ENCODE measurements around the gene RETREG1. TPM values are rescaled to one million over a fixed set of nuclear protein-coding genes. Genes with fewer than 3 reads are reported as not detected.

RETREG1 gene
- total RNA-seq, 1 experiment from 2014 or later: 5.1 TPM

- H3K27ac ChIP-seq (ENCODE audit: low read depth, low read length, poor library complexity, severe bottlenecking): no peak overlapping the region
- intact Hi-C loops (cut with micrococcal nuclease; ENCODE audit: unreplicated experiment): no loop called here
- no TSS peak for BruUV-seq (replicated peaks)
- POLR2A ChIA-PET (ENCODE audit: low non-redundant PET): no interaction called here
- H3K9me3 ChIP-seq (ENCODE audit: low read depth, low read length, poor library complexity, severe bottlenecking): no peaks in the 10 kb centered on the region
- no peak for DNase-seq (ENCODE audit: low spot score)
- no peak overlapping the region for H3K4me3 ChIP-seq (ENCODE audit: low read depth, low read length, poor library complexity, severe bottlenecking)
- TF ChIP-seq EZH2 (IDR thresholded peaks at IDR 0.05; ENCODE audit: borderline replicate concordance, low read depth, low read length, poor library complexity, severe bottlenecking): no peak
- TF ChIP-seq CTCF (conservative IDR thresholded peaks at IDR 0.05; ENCODE audit: low read depth, low read length): no peak
- no peaks in the 10 kb centered on the region for H3K27me3 ChIP-seq (replicated peaks; ENCODE audit: insufficient read depth, low read depth, low read length, poor library complexity)
- no peaks in the 10 kb centered on the region for H3K36me3 ChIP-seq (ENCODE audit: insufficient read depth, low read length, poor library complexity, severe bottlenecking)
- CTCF ChIA-PET: no interaction called here
- peaks cover 13% of the 10 kb centered on the region for H3K4me1 ChIP-seq (ENCODE audit: insufficient read depth, low read length, poor library complexity, severe bottlenecking)
Observed at GRCh38 chr5:16565118-16565517, 51.7 kb downstream of the RETREG1 start.

GRCh38 chr5:16564248-16564867 lies 52.4 kb downstream of the RETREG1 start:
- ChIA-PET CTCF (no interaction called here), POLR2A (ENCODE audit: low non-redundant PET) (no interaction called here)
- peaks cover 9% of the 10 kb centered on the region for H3K4me1 ChIP-seq (ENCODE audit: insufficient read depth, low read length, poor library complexity, severe bottlenecking)
- no peaks in the 10 kb centered on the region for H3K27me3 ChIP-seq (replicated peaks; ENCODE audit: insufficient read depth, low read depth, low read length, poor library complexity)
- TF ChIP-seq EZH2 (IDR thresholded peaks at IDR 0.05; ENCODE audit: borderline replicate concordance, low read depth, low read length, poor library complexity, severe bottlenecking) (no peak), CTCF (conservative IDR thresholded peaks at IDR 0.05; ENCODE audit: low read depth, low read length) (no peak)
- no peaks in the 10 kb centered on the region for H3K9me3 ChIP-seq (ENCODE audit: low read depth, low read length, poor library complexity, severe bottlenecking)
- no peak overlapping the region for H3K4me3 ChIP-seq (ENCODE audit: low read depth, low read length, poor library complexity, severe bottlenecking)
- intact Hi-C loops (cut with micrococcal nuclease; ENCODE audit: unreplicated experiment): no loop called here
- no TSS peak for BruUV-seq (replicated peaks)
- no peak overlapping the region for H3K27ac ChIP-seq (ENCODE audit: low read depth, low read length, poor library complexity, severe bottlenecking)
- no peak for DNase-seq (ENCODE audit: low spot score)
- no peaks in the 10 kb centered on the region for H3K36me3 ChIP-seq (ENCODE audit: insufficient read depth, low read length, poor library complexity, severe bottlenecking)

GRCh38 chr5:16563686-16564085 lies 53.1 kb downstream of the RETREG1 start:
- H3K36me3 ChIP-seq (ENCODE audit: insufficient read depth, low read length, poor library complexity, severe bottlenecking): no peaks in the 10 kb centered on the region
- ChIA-PET CTCF (no interaction called here), POLR2A (ENCODE audit: low non-redundant PET) (no interaction called here)
- TF ChIP-seq CTCF (conservative IDR thresholded peaks at IDR 0.05; ENCODE audit: low read depth, low read length) (no peak), EZH2 (IDR thresholded peaks at IDR 0.05; ENCODE audit: borderline replicate concordance, low read depth, low read length, poor library complexity, severe bottlenecking) (no peak)
- H3K27me3 ChIP-seq (replicated peaks; ENCODE audit: insufficient read depth, low read depth, low read length, poor library complexity): no peaks in the 10 kb centered on the region
- intact Hi-C loops (cut with micrococcal nuclease; ENCODE audit: unreplicated experiment): no loop called here
- peaks cover 2% of the 10 kb centered on the region for H3K4me1 ChIP-seq (ENCODE audit: insufficient read depth, low read length, poor library complexity, severe bottlenecking)
- no peak overlapping the region for H3K4me3 ChIP-seq (ENCODE audit: low read depth, low read length, poor library complexity, severe bottlenecking)
- BruUV-seq (replicated peaks): no TSS peak
- H3K27ac ChIP-seq (ENCODE audit: low read depth, low read length, poor library complexity, severe bottlenecking): no peak overlapping the region
- no peaks in the 10 kb centered on the region for H3K9me3 ChIP-seq (ENCODE audit: low read depth, low read length, poor library complexity, severe bottlenecking)
- DNase-seq (ENCODE audit: low spot score): no peak
